Measurements from ENCODE around the gene GPR84. TPM values are rescaled to one million over a fixed set of nuclear protein-coding genes. Genes with fewer than 3 reads are reported as not detected.

Gene GPR84
- total RNA-seq, 2 donors from 2014 or later, result 0.95 to 2.3 TPM

DNA sequence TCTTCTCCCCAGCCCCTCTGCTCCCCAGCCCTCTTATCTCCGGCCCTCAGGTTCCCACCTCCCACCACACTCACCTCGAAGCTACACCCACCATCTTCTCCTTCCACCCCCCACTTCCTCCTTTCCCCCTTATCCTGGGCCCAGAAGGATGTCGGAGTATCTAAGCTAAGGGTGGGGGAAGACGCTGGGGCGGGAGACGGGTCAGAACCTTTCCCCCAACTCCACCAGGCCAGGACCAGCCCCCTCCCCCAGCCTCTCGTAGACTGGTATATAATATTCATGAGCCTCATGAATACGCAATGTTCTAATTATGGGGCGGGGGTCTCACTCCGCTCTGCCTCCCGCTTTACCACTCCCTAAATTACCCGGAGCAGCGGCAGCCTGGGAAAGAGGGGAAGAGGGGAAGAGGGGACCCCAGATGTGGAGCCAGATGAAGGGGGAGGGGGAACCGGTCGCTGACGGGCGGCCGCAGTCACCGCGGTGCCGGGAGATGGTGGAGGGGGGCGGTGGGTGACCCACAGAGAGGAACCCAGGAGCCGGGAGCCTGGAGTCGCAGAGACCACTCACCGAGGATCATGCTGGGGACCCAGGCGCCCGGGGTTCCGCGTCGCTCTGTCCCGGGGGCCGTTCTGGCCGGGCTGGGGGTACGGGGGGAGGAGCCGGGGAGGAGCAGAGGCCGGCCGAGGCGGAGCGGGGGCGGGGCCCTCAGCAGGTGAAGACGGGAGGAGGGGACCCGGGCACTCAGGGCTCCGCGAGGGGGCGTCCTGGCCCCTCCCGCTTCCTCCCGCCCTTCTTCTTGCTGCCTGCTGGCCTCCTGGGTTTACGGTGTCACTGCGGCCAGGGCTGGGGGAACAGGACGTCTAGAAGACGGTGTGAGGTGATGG is 26.6 kb upstream of the GPR84 start:
- no peaks in the 10 kb centered on the region for H3K27me3 ChIP-seq (replicated peaks; ENCODE audit: insufficient read depth)
- TF ChIP-seq, protein P1, sequence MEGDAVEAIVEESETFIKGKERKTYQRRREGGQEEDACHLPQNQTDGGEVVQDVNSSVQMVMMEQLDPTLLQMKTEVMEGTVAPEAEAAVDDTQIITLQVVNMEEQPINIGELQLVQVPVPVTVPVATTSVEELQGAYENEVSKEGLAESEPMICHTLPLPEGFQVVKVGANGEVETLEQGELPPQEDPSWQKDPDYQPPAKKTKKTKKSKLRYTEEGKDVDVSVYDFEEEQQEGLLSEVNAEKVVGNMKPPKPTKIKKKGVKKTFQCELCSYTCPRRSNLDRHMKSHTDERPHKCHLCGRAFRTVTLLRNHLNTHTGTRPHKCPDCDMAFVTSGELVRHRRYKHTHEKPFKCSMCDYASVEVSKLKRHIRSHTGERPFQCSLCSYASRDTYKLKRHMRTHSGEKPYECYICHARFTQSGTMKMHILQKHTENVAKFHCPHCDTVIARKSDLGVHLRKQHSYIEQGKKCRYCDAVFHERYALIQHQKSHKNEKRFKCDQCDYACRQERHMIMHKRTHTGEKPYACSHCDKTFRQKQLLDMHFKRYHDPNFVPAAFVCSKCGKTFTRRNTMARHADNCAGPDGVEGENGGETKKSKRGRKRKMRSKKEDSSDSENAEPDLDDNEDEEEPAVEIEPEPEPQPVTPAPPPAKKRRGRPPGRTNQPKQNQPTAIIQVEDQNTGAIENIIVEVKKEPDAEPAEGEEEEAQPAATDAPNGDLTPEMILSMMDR (IDR thresholded peaks at IDR 0.05), result no peak
- ATAC-seq (ENCODE audit: insufficient number of reproducible peaks, low FRiP score, low read depth) (no peak), DNase-seq (ENCODE audit: low spot score) (no peak)
- H3K4me1 ChIP-seq (ENCODE audit: control insufficient read depth in 1 of 2, low read depth in 2 of 2), result peaks cover 0 to 14% of the 10 kb centered on the region in 2 donors
- peaks cover 19% of the 10 kb centered on the region for H3K36me3 ChIP-seq
- no peaks in the 10 kb centered on the region for H3K9me3 ChIP-seq
- peak overlapping the region; percentile 65 for H3K4me3 ChIP-seq
- H3K27ac ChIP-seq, result no peak overlapping the region

DNA sequence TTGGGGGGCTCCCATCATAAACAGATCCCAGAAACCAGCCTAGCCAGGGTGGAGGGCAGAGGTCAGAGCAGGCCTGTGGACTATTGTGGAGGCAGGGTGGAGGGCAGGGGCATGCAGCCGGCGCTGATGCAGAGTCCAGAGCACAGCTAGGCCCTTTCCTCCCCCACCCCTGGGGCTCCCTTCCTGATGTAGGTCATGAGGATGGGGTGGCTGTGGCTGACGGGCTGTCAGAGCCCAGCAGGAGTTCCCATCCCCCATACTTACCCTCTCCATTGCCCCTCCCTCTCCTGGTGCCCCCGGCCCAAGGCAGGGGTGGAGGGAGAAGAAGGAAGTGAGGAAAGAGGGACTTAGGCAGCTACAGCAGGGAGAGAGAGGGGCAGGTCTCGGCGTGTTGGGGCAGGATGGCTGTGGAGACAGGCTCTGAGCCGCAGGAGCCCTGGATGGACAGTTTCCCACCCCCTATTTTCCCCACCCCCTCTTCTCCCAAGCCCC is 25.9 kb upstream of the GPR84 start:
- H3K27me3 ChIP-seq (replicated peaks; ENCODE audit: insufficient read depth), result no peaks in the 10 kb centered on the region
- no peak overlapping the region for H3K27ac ChIP-seq
- H3K4me1 ChIP-seq (ENCODE audit: control insufficient read depth in 1 of 2, low read depth in 2 of 2), result peaks cover 0 to 14% of the 10 kb centered on the region in 2 donors
- H3K4me3 ChIP-seq, result no peak overlapping the region
- no peak for ATAC-seq (ENCODE audit: insufficient number of reproducible peaks, low FRiP score, low read depth)
- TF ChIP-seq, protein P1 (IDR thresholded peaks at IDR 0.05), result no peak
- no peaks in the 10 kb centered on the region for H3K9me3 ChIP-seq
- peaks cover 14% of the 10 kb centered on the region for H3K36me3 ChIP-seq
- DNase-seq (ENCODE audit: low spot score), result no peak

DNA sequence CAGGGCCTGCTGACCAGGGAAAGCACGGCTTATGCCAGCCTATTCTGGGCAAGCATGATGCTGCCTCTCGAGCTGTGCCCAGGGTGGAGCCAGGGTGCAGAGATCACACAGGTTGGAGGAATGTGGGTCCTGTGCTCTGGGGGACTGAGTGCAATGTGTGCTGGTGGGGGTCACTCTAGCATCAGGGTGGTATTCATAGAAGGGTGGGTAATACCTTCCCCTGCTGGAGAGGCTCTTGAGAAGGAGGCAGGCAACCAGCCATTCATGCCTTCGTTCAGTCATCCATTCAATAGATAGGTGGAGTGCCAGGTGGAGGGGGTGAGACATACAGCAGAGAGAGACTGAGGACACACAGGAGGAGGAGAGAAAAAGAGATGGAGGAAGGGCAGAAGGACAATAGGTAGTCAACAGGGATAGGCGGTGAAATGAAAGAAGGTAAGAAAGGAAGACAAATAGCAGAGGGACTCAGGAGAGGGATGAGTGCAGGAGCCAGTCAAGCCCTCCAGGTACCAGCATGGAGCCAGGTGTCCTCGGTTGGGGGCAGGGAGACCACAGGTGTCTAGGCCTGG is 25.4 kb upstream of the GPR84 start:
- peaks cover 8% of the 10 kb centered on the region for H3K36me3 ChIP-seq
- H3K4me1 ChIP-seq (ENCODE audit: control insufficient read depth in 1 of 2, low read depth in 2 of 2), result peaks cover 0 to 14% of the 10 kb centered on the region in 2 donors
- H3K27ac ChIP-seq, result no peak overlapping the region
- H3K27me3 ChIP-seq (replicated peaks; ENCODE audit: insufficient read depth), result no peaks in the 10 kb centered on the region
- no peak overlapping the region for H3K4me3 ChIP-seq
- H3K9me3 ChIP-seq, result no peaks in the 10 kb centered on the region
- ATAC-seq (ENCODE audit: insufficient number of reproducible peaks, low FRiP score, low read depth) (no peak), DNase-seq (ENCODE audit: low spot score) (no peak)
- TF ChIP-seq, protein P1 (IDR thresholded peaks at IDR 0.05), result no peak

DNA sequence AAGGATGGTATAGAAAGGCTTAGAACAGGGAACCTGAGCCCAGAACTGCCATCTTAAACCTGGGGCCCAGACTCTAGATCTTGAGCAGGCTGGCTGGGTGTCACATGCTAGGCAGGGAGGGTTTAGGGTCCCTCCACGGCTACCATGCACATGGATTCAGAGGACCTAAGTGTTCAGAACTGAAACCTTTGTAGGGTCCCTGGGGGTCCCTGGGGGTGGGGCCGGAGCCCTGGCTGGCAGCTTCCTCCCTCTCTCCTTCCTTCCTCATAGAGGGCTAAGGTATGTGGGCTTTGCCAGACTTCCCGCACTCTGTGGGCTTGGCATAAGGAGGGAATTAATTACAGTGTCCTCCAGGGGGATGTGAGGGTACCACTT is 24.8 kb upstream of the GPR84 start:
- H3K4me1 ChIP-seq (ENCODE audit: control insufficient read depth in 1 of 2, low read depth in 2 of 2), result peaks cover 0 to 14% of the 10 kb centered on the region in 2 donors
- H3K27ac ChIP-seq, result no peak overlapping the region
- no peak for ATAC-seq (ENCODE audit: insufficient number of reproducible peaks, low FRiP score, low read depth)
- no peaks in the 10 kb centered on the region for H3K9me3 ChIP-seq
- DNase-seq (ENCODE audit: low spot score), result no peak
- peaks cover 3% of the 10 kb centered on the region for H3K36me3 ChIP-seq
- no peaks in the 10 kb centered on the region for H3K27me3 ChIP-seq (replicated peaks; ENCODE audit: insufficient read depth)
- H3K4me3 ChIP-seq, result no peak overlapping the region
- TF ChIP-seq, protein P1 (IDR thresholded peaks at IDR 0.05), result no peak
